GM21360 (cell line): ENCODE results near the gene ARHGAP23.

ENCODE experiments used
- ATAC-seq: cut with Tn5 transposase; IDR thresholded peaks from one replicate; pipeline ENCODE4 v1.9.1; 2021; ENCODE audit warnings: mild to moderate bottlenecking, moderate library complexity; ENCODE audit not compliant: unreplicated experiment

The ARHGAP23 gene

DNA sequence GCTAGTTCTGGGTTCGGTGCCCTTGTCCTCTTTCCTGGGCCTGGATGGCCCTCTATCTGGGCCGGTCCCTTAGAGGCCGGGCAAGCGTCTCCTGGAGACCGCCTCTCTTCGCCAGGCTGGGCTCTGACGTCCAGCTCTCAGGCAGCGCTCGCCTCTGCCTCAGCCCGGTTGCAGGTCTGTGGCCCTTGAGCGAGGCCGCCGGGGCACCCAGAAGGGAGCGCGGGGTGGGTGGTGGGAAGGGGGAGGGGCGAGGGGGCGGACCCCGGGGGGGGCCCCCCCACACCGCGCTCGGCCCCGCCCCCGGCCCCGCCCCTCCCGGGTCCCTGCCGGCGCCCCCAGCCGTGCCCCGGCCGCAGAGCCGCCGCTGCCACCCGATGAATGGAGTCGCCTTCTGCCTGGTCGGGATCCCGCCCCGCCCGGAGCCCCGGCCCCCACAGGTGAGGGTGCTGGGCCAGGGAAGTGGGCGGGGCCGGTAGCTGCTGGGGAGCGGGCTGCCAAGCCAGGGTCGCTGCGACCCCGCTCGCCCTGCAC is at the start of gene ARHGAP23:
ARHGAP23 (plus strand) TSS at position 353 of the 531 bp plus-strand sequence; CDS start at position 375, 22 bp downstream.
- ATAC-seq: no peak

- ATAC-seq: no peak
Measured at GRCh38 chr17:38379448-38379847, 48.8 kb upstream of the ARHGAP23 start.

GRCh38 chr17:38395090-38395489 is 33.2 kb upstream of the ARHGAP23 start:
- ATAC-seq: no peak

DNA sequence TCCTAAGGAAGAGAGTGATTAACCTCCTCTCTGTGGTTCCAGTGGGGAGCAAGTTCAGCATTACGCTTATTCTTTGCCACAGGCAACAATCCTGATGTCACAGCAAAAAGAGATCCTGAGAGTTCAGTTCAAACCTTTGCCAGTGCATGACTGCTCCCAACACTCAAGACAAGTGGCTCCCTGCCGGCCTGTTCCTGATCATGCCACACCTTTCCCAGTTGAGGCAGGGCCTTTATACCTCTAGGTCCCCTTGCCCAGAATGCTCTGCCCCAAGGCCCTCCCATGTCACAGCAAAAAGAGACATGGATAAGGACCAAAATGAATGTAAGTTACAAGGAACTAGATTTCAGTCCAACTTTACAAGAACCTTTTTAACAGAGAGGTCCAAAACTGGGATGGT is 31.0 kb upstream of the ARHGAP23 start:
- ATAC-seq: no peak

- no peak for ATAC-seq
Measured at GRCh38 chr17:38400286-38400685, 28.0 kb upstream of the ARHGAP23 start.

- no peak for ATAC-seq
Measured at GRCh38 chr17:38401459-38401858, 26.8 kb upstream of the ARHGAP23 start.

DNA sequence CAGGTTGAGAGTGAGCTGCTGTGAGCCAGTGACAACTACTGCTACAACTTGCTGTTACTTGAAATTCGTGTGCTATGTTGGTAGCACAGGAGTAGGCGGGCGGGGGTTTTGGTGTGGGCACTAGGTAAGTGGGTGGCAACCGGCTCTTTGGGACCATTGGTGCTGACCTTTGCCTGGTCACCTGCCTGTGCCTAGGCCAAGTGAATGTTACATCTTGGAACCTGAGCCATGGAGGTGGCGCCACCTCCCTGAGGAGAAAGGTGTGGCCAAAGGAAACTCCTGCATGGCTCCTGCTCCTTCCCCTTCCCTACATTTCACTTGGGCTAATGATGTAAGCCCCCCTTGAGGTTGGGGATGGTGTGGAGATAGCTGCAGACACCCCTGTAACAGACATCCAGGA is 25.4 kb upstream of the ARHGAP23 start:
- ATAC-seq: no peak

DNA sequence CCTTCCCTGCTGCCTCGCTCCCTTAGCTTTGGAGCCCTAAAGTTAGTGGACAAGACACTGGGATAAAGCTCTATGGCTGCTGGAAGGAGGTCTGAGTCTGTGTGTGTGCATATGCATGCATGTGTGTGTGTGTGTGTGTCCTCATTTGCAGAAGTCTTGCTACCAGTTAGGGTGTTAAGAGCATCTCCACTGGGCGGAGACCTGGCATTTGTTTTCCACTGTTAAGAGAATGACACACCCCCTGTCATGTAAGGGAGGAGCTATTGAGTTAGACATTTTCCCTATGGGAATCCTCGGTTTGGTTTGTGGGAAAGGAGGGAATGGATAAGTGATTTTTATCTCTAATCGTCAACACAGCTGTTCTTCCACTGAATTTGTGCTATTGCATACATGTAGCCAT is 24.8 kb upstream of the ARHGAP23 start:
- ATAC-seq: no peak

DNA sequence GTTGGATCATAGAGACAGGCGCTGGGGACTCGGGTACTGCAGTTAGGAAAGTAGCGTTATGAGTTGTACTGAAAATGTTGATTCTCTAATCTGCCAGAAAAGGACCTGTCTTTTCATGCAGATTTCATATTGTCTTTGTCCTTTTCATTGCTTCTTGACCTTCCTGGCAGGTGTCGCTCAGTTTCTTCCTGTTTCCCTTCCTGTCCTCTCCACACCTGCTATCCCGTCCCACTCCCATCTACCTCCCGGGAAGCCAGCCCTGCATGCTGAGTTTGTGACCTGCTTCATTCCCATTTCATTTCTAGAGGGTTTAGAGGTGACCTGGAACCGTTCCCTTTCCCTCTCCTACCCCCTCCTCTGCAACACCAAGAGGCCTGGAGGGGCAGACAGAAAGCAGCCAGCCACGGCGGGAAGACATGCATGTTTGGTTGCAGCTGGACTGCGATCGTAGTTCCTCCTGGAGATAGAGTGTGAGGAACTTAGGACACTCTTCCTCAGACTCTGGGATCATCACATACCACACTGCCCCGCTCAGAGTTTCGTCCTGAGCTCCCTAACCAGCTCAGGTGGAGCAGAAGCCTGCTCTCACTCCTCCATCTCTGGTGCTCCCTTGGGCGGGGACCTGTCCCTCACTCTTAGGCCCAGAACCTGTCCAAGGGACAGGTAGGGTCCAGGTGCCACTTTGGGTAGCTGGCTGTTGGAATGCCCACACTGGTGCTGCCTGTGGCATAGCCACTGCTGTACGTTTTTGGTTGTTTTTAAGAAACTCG is 23.9 kb upstream of the ARHGAP23 start:
- no peak for ATAC-seq

DNA sequence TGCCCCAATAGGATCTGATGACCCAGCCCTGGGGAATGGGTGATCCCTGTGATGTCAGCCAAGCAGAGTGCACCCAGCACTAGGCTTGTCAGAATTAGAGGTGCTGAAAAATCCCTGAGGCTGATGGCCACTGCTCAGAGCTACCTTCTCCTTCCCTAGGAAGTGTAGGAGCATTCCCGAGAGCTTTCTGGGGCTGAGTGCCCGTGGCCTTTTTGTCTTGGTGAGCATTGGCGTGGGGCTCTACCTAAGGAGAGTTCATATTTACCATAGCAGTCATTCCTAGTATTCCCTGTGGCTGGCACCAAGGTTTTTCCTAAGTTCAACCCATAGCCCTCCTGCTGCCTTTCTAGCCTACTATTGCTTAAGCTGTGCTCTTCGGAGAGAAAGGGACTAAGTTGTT is 22.6 kb upstream of the ARHGAP23 start:
- no peak for ATAC-seq

GRCh38 chr17:38410201-38410600 is 18.1 kb upstream of the ARHGAP23 start:
- no peak for ATAC-seq

GRCh38 chr17:38415250-38416194 is 12.7 kb upstream of the ARHGAP23 start:
- ATAC-seq: no peak

DNA sequence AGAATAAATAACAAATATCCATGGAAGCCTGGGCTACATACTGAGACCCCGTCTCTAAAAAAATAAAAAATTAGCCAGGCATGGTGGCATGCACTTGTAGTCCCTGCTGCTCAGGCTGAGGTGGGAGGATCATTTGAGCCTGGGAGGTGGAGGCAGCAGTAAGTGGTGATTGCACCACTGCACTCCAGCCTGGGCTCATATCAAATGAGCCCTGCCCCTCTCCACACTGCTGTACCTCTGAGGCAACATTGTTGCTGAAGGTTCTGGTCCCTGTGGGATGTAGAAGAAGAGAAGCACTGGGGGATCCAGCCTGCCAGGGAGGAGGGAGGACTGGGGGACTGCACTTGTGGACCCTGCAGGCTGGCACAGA is 11.4 kb upstream of the ARHGAP23 start:
- no peak for ATAC-seq

- ATAC-seq: no peak
Measured at GRCh38 chr17:38417210-38417951, 10.9 kb upstream of the ARHGAP23 start.

DNA sequence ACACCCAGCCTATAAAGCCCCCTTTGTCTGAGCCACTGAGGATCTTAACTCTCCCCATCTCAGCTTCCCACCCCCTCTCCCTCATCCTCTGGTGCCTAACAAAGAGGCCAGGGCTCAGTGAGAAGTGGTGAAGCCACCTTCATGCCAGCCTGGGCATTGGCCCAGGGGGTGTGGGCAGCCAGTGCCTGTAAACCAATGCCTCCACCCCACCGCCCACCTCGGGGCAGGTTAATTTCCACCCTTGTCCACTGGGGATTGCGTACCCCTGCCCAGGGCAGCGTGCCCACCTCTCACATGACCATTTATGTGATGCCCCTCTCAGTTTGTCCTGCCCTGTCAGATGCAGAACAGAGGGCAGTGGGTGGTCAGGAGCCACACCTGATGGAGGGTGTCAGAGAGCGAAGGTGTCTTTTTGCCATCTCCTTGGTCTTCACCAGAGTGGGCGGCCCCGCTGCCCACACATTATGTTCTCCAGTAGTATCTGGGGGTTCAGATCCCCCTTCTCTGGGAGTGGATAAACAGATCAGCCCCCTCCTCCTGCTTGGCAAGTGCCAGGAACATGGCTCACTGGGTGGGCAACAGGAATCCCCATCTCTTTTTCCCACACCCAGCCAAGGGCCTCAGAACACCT is 10.1 kb upstream of the ARHGAP23 start:
- ATAC-seq: no peak

- no peak for ATAC-seq
Measured at GRCh38 chr17:38418693-38419507, 9.4 kb upstream of the ARHGAP23 start.

- no peak for ATAC-seq
Measured at GRCh38 chr17:38419508-38419981, 8.7 kb upstream of the ARHGAP23 start.

DNA sequence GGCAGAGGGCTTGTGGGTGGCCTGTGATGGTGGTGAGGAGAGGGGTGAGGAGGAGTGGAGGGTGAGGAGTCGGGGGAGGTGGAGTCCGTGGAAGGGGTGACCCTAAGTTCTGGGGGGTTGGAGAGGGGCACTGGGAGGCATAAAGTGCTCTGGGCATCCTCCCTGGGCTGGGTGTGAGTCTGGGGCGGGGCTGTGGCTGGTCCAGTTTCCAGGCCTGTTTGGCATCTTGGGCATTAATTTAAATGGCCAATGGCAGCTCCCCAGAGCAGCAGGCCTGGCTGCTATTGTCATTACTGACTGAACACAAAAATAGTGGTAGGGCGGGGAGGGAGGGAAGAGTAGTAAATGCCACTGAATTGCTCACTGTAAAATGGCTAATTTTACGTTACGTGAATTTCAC is 7.7 kb upstream of the ARHGAP23 start:
- ATAC-seq: no peak

- ATAC-seq: no peak
Measured at GRCh38 chr17:38421171-38421841, 7.0 kb upstream of the ARHGAP23 start.
